WTC11 (cell line): ENCODE data around the gene ATM. TPM values are rescaled to one million over a fixed set of nuclear protein-coding genes. Genes with fewer than 3 reads are reported as not detected.

ENCODE experiments used
- ATAC-seq: fragments of 200-7000 bp; cut with Tn5 transposase; 2 replicates; pipeline ENCODE4 v1.10.0; 2021; ENCODE audit warnings: mild to moderate bottlenecking, moderate library complexity
- CTCF ChIA-PET: fragments of 300-600 bp; sonication (Branson Sonifier 250); formaldehyde crosslinking; loops from one replicate; lab custom pipeline; 2021; ENCODE audit warnings: antibody characterized with exemption; lab: Charles Lee
- POLR2A ChIA-PET: fragments of 350-600 bp; sonication (Branson Sonifier 250); formaldehyde crosslinking; loops from one replicate; lab custom pipeline; 2021; ENCODE audit warnings: antibody characterized with exemption; lab: Charles Lee
- DNase-seq: peaks from one replicate; pipeline ENCODE4 v3.0.0; 2021; ENCODE audit warnings: low spot score
- H3K27ac Mint-ChIP-seq: 2 replicates; pipeline ENCODE4 v1.8.0; 2021; ENCODE audit warnings: mixed read lengths
- H3K27me3 Mint-ChIP-seq: 2 replicates; pipeline ENCODE4 v1.8.0; 2021; ENCODE audit warnings: low read depth, mild to moderate bottlenecking, moderate library complexity, mixed read lengths
- H3K36me3 Mint-ChIP-seq: 2 replicates; pipeline ENCODE4 v1.8.0; 2021; ENCODE audit warnings: mixed read lengths
- H3K4me1 Mint-ChIP-seq: 2 replicates; pipeline ENCODE4 v1.8.0; 2022; ENCODE audit warnings: mixed read lengths
- H3K4me3 Mint-ChIP-seq: 2 replicates; pipeline ENCODE4 v1.8.0; 2021; ENCODE audit warnings: mild to moderate bottlenecking, moderate library complexity, mixed read lengths
- H3K9me3 Mint-ChIP-seq: 2 replicates; pipeline ENCODE4 v1.8.0; 2021; ENCODE audit warnings: mixed read lengths
- AR ChIP-seq: fragments of 250-450 bp; sonication (Bioruptor Pico); IDR thresholded peaks from 2 replicates; pipeline ENCODE4 v1.9.0; 2021; ENCODE audit warnings: mild to moderate bottlenecking
- CREB1 ChIP-seq: sonication (generic); formaldehyde crosslinking; IDR thresholded peaks from 2 replicates; pipeline ENCODE4 v1.8.0; 2023; ENCODE audit warnings: mild to moderate bottlenecking, missing genetic modification reagents
- E2F5 ChIP-seq: sonication (generic); formaldehyde crosslinking; IDR thresholded peaks from 2 replicates; pipeline ENCODE4 v1.8.1; 2022; ENCODE audit warnings: mild to moderate bottlenecking, moderate library complexity, missing genetic modification reagents
- ETV6 ChIP-seq: sonication (generic); formaldehyde crosslinking; IDR thresholded peaks from 2 replicates; pipeline ENCODE4 v1.8.1; 2022; ENCODE audit warnings: mild to moderate bottlenecking, missing genetic modification reagents
- KAT7 ChIP-seq: sonication (generic); formaldehyde crosslinking; IDR thresholded peaks from 2 replicates; pipeline ENCODE4 v1.8.1; 2023; ENCODE audit warnings: missing genetic modification reagents, mild to moderate bottlenecking, borderline replicate concordance
- MAX ChIP-seq: sonication (generic); formaldehyde crosslinking; IDR thresholded peaks from 2 replicates; pipeline ENCODE4 v1.8.0; 2022; ENCODE audit warnings: mild to moderate bottlenecking, missing genetic modification reagents
- NR1H2 ChIP-seq: sonication (generic); formaldehyde crosslinking; IDR thresholded peaks from 2 replicates; pipeline ENCODE4 v1.9.0; 2021; ENCODE audit warnings: mild to moderate bottlenecking, moderate library complexity, missing genetic modification reagents
- PRDM15 ChIP-seq: sonication (generic); formaldehyde crosslinking; IDR thresholded peaks from 2 replicates; pipeline ENCODE4 v1.8.0; 2022; ENCODE audit warnings: missing genetic modification reagents
- RELA ChIP-seq: sonication (generic); formaldehyde crosslinking; IDR thresholded peaks from 2 replicates; pipeline ENCODE4 v1.8.1; 2022; ENCODE audit warnings: missing genetic modification reagents, mild to moderate bottlenecking, borderline replicate concordance
- SMAD3 ChIP-seq: sonication (generic); formaldehyde crosslinking; IDR thresholded peaks from 2 replicates; pipeline ENCODE4 v1.8.0; 2022; ENCODE audit warnings: missing genetic modification reagents, mild to moderate bottlenecking, borderline replicate concordance
- TP53 ChIP-seq: sonication (generic); formaldehyde crosslinking; IDR thresholded peaks from 2 replicates; pipeline ENCODE4 v1.8.1; 2023; ENCODE audit warnings: mild to moderate bottlenecking, missing genetic modification reagents
- USF1 ChIP-seq: sonication (generic); formaldehyde crosslinking; IDR thresholded peaks from 2 replicates; pipeline ENCODE4 v1.8.0; 2022; ENCODE audit warnings: mild to moderate bottlenecking, missing genetic modification reagents
- ZBTB43 ChIP-seq: sonication (generic); formaldehyde crosslinking; IDR thresholded peaks from 2 replicates; pipeline ENCODE4 v1.8.1; 2023; ENCODE audit warnings: mild to moderate bottlenecking, missing genetic modification reagents
- ZNF317 ChIP-seq: sonication (generic); formaldehyde crosslinking; IDR thresholded peaks from 2 replicates; pipeline ENCODE4 v1.8.1; 2023; ENCODE audit warnings: low read depth, mild to moderate bottlenecking, moderate library complexity, missing genetic modification reagents, borderline replicate concordance
- ZNF671 ChIP-seq: fragments of 250-450 bp; sonication (Bioruptor Pico); IDR thresholded peaks from 2 replicates; pipeline ENCODE4 v1.8.0; 2021; ENCODE audit warnings: mild to moderate bottlenecking
- ZSCAN18 ChIP-seq: fragments of 250-450 bp; sonication (Bioruptor Pico); IDR thresholded peaks from 2 replicates; pipeline ENCODE4 v2.1.2; 2022; ENCODE audit warnings: mild to moderate bottlenecking, moderate library complexity
- total RNA-seq: library from RNA; stranded (reverse); gene quantifications from 3 replicates; pipeline ENCODE4 v1.2.3, GENCODE V29; 2021

Gene ATM
- total RNA-seq, 1 experiment from 2014 or later: 49.5 TPM

- no peak for TF ChIP-seq KAT7 (CRISPR knock-in tag)
- TF ChIP-seq ZBTB43 (CRISPR knock-in tag): no peak
- no peak for TF ChIP-seq ZNF671 (CRISPR knock-in tag)
- TF ChIP-seq ZSCAN18 (CRISPR knock-in tag): no peak
- no peak for TF ChIP-seq USF1 (CRISPR knock-in tag)
- TF ChIP-seq E2F5: no peak
- no peak for TF ChIP-seq MAX (CRISPR knock-in tag)
- TF ChIP-seq PRDM15 (CRISPR knock-in tag): no peak
- TF ChIP-seq NR1H2 (CRISPR knock-in tag): no peak
- no peak for TF ChIP-seq CREB1 (CRISPR knock-in tag)
- TF ChIP-seq TP53 (CRISPR knock-in tag): no peak
- TF ChIP-seq ZNF317: no peak
- TF ChIP-seq ETV6 (CRISPR knock-in tag): no peak
- TF ChIP-seq RELA: no peak
- TF ChIP-seq AR (CRISPR knock-in tag): no peak
- TF ChIP-seq SMAD3 (CRISPR knock-in tag): no peak
- Mint-ChIP-seq H3K36me3 (peaks cover 37% of the 10 kb centered on the region), H3K4me1 (peaks cover 21% of the 10 kb centered on the region), H3K9me3 (no peaks in the 10 kb centered on the region), H3K27me3 (no peaks in the 10 kb centered on the region), H3K27ac (no peak overlapping the region), H3K4me3 (no peak overlapping the region)
- POLR2A ChIA-PET: no interaction called here
- CTCF ChIA-PET: no interaction called here
- ATAC-seq (no peak), DNase-seq (no peak)
Observed at GRCh38 chr11:108196901-108197300, 26.0 kb upstream of the ATM start.
